Pericardium fibroblast (primary cell): ENCODE data around the gene SIGLEC11. TPM values are rescaled to one million over a fixed set of nuclear protein-coding genes. Genes with fewer than 3 reads are reported as not detected.

Source experiments
- total RNA-seq: library from RNA; depleted of rRNA; stranded (reverse); fragments of >200 nt; gene quantifications from 2 replicates; pipeline ENCODE4 v1.2.3, GENCODE V29; 2015

SIGLEC11 gene, protein sequence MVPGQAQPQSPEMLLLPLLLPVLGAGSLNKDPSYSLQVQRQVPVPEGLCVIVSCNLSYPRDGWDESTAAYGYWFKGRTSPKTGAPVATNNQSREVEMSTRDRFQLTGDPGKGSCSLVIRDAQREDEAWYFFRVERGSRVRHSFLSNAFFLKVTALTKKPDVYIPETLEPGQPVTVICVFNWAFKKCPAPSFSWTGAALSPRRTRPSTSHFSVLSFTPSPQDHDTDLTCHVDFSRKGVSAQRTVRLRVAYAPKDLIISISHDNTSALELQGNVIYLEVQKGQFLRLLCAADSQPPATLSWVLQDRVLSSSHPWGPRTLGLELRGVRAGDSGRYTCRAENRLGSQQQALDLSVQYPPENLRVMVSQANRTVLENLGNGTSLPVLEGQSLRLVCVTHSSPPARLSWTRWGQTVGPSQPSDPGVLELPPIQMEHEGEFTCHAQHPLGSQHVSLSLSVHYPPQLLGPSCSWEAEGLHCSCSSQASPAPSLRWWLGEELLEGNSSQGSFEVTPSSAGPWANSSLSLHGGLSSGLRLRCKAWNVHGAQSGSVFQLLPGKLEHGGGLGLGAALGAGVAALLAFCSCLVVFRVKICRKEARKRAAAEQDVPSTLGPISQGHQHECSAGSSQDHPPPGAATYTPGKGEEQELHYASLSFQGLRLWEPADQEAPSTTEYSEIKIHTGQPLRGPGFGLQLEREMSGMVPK
- not detected in 2 replicates for total RNA-seq

DNA sequence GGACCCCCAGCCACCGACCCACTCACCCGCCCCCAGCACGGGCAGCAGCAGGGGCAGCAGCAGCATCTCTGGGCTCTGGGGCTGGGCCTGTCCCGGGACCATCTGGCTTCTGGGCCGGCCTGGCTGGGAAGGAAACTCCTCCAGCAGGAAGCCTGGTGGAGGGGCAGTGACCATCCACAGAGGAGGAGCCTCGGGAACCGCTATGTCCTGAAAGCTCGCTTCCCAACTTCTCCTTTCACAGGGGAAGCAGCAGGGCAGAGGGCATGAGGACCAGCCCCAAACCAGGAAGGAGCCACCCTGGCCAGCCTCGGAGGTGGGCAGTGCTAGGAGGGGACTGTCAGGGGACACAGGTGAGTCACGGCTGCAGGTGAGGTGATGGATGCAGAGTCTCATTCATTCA is at the start of gene SIGLEC11:
SIGLEC11 (minus strand) TSS at position 193 of the 400 bp plus-strand sequence; CDS start at position 102, 91 bp downstream.

DNA sequence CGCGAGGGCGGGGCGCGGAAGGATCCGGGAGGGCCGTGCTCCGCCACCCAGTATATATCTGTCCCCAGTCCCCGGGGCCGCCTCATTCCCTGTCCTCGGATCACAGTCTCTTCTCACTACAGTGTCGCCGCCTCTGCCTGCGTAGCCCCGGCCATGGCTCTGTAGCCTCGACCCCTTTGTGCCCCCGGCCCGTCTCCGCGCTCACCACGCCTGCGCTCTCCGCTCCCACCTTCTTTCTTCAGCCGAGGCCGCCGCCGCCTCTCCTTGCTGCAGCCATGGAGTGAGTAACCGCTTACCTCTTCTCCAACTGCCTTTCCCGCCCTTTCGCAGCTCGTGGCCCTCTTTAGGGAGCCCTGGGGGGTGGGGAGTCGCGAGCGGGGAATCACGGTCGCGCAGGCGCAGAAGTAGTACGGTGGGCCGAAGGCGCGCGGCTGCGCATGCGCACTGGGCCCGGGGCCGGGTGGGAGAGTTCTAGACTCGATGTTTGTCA is 31.8 kb downstream of the SIGLEC11 start, which contains the start of the genes ATF5 and NUP62:
ATF5 (plus strand) TSS at position 85 of the 490 bp plus-strand sequence. CDS start 1,646 bp downstream, outside the sequence.
NUP62 (minus strand) TSS at position 384 of the 490 bp plus-strand sequence. CDS start 19,697 bp downstream, outside the sequence.

Other genes starting within 250 kb of the SIGLEC11 start
- gene TSKS, start 197.9 kb downstream of the SIGLEC11 start, total RNA-seq, result 0.47 and 3.6 TPM in 2 replicates
- 174 and 177 TPM in 2 replicates for gene AP2A1, start 194.2 kb downstream of the SIGLEC11 start, total RNA-seq
- gene FUZ, start 147.9 kb downstream of the SIGLEC11 start, total RNA-seq, result 12.3 and 24.7 TPM in 2 replicates
- 22.5 and 23.3 TPM in 2 replicates for gene MED25, start 142.9 kb downstream of the SIGLEC11 start, total RNA-seq
- gene PTOV1, start 110.0 kb downstream of the SIGLEC11 start, total RNA-seq, result 93.7 and 94.1 TPM in 2 replicates
- gene PNKP, start 93.6 kb downstream of the SIGLEC11 start, total RNA-seq, result 25.6 and 31.2 TPM in 2 replicates
- gene AKT1S1, start 83.8 kb downstream of the SIGLEC11 start, total RNA-seq, result 39.9 and 47.8 TPM in 2 replicates
- gene TBC1D17, start 83.5 kb downstream of the SIGLEC11 start, total RNA-seq, result 30.7 and 32.6 TPM in 2 replicates
- not detected in 2 replicates for gene IL4I1, start 64.3 kb downstream of the SIGLEC11 start, total RNA-seq
- 24.9 and 117 TPM in 2 replicates for gene ATF5, start 32.0 kb downstream of the SIGLEC11 start, total RNA-seq
- gene NUP62, start 31.7 kb downstream of the SIGLEC11 start, total RNA-seq, result 21.2 and 29.9 TPM in 2 replicates
- 17.5 and 31.6 TPM in 2 replicates for gene VRK3, start 64.2 kb upstream of the SIGLEC11 start, total RNA-seq
- gene ZNF473, start 64.8 kb upstream of the SIGLEC11 start, total RNA-seq, result 4.9 and 5.7 TPM in 2 replicates
- gene IZUMO2, start 202.1 kb upstream of the SIGLEC11 start, total RNA-seq, result not detected in 2 replicates
- gene MYH14, start 242.4 kb upstream of the SIGLEC11 start, total RNA-seq, result not detected in 2 replicates